ENCODE results near the gene MAPK8IP1. TPM values are rescaled to one million over a fixed set of nuclear protein-coding genes. Genes with fewer than 3 reads are reported as not detected.

Gene MAPK8IP1
- polyA plus RNA-seq, 1 donor (not counting 4 experiments of a cell fraction or from before 2014, with no cell fraction given), result 0.51 TPM

DNA sequence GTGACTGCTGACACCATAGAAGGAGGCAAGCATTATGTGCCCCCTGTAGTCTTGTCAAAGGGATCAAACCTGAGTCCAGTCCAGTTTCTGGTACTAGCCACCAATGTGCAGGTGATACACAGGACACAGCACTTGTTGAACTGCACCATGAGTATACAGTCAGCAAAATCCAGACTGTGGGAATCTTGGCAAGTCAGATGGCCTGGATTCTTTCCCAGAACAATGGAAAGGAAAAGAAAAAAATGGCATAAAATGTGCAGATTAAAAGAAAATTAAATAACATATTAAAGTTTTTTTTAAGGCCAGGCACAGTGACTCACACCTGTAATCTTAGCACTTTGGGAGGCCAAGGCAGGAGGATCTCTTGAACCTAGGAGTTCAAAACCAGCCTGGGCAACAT, 21.4 kb upstream of the MAPK8IP1 start:
- dilution Hi-C loops (cut with MboI; ENCODE audit: extremely low pct_ligation_motif_present, low sequenced_read_pairs), result no loop called here
- Histone ChIP-seq H3K9ac (ENCODE audit: control insufficient read depth, extremely low read depth, insufficient read depth, low read length) (no peak overlapping the region), H3K27me3 (ENCODE audit: control insufficient read depth, extremely low read depth, insufficient read depth, low read length) (no peaks in the 10 kb centered on the region), H3K36me3 (ENCODE audit: control insufficient read depth in 2 of 2, extremely low read depth in 1 of 2, insufficient read depth in 2 of 2, low read length in 2 of 2) (peaks cover 10 to 23% of the 10 kb centered on the region in 2 experiments), H3K4me1 (ENCODE audit: control insufficient read depth, extremely low read depth, insufficient read depth, low read length) (peaks cover 12% of the 10 kb centered on the region), H4K20me1 (ENCODE audit: control insufficient read depth, extremely low read depth, insufficient read depth, low read length) (peaks cover 2% of the 10 kb centered on the region), H3K9me1 (ENCODE audit: control insufficient read depth, extremely low read depth, insufficient read depth, low read length) (peaks cover 3% of the 10 kb centered on the region), H3K4me2 (ENCODE audit: control insufficient read depth, extremely low read depth, insufficient read depth, low read depth, low read length) (no peak overlapping the region), H3K79me2 (ENCODE audit: control insufficient read depth, insufficient read depth, low read length) (no peaks in the 10 kb centered on the region), H3K4me3 (ENCODE audit: control insufficient read depth in 2 of 3, extremely low read depth in 1 of 3, insufficient read depth in 2 of 3, low read depth in 1 of 3, low read length in 3 of 3) (no peak overlapping the region), H3K9me3 (ENCODE audit: control insufficient read depth, low read depth, low read length) (no peaks in the 10 kb centered on the region), H3K27ac (ENCODE audit: control insufficient read depth, insufficient read depth, low read length) (no peak overlapping the region), H2AFZ (ENCODE audit: control insufficient read depth, low read length) (no peak overlapping the region)
- FAIRE-seq (no peak), DNase-seq (ENCODE audit: low read depth, low spot score) (no peak)
- no peak for TF ChIP-seq EZH2 (IDR thresholded peaks at IDR 0.05; ENCODE audit: low read length)
- TF ChIP-seq, protein P1, sequence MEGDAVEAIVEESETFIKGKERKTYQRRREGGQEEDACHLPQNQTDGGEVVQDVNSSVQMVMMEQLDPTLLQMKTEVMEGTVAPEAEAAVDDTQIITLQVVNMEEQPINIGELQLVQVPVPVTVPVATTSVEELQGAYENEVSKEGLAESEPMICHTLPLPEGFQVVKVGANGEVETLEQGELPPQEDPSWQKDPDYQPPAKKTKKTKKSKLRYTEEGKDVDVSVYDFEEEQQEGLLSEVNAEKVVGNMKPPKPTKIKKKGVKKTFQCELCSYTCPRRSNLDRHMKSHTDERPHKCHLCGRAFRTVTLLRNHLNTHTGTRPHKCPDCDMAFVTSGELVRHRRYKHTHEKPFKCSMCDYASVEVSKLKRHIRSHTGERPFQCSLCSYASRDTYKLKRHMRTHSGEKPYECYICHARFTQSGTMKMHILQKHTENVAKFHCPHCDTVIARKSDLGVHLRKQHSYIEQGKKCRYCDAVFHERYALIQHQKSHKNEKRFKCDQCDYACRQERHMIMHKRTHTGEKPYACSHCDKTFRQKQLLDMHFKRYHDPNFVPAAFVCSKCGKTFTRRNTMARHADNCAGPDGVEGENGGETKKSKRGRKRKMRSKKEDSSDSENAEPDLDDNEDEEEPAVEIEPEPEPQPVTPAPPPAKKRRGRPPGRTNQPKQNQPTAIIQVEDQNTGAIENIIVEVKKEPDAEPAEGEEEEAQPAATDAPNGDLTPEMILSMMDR (optimal IDR thresholded peaks at IDR 0.05 in 1 of 3, IDR thresholded peaks at IDR 0.05 in 1 of 3, conservative IDR thresholded peaks at IDR 0.05 in 1 of 3; ENCODE audit: extremely low read depth in 1 of 3, insufficient read depth in 2 of 3, low read length in 3 of 3), result no peak

DNA sequence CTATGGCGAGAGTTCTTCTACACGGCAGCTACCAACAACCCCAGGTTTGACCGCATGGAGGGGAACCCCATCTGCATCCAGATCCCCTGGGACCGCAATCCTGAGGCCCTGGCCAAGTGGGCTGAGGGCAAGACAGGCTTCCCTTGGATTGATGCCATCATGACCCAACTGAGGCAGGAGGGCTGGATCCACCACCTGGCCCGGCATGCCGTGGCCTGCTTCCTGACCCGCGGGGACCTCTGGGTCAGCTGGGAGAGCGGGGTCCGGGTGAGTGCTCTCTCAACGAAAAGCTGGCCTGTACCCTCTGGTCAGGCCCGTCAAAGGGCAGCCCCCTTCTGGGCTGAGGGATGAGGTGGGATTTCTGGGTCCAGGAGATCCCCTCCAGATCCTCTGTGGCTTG, 15.9 kb upstream of the MAPK8IP1 start:
- H3K27me3 ChIP-seq (ENCODE audit: control insufficient read depth, extremely low read depth, insufficient read depth, low read length), result no peaks in the 10 kb centered on the region
- H3K27ac ChIP-seq (ENCODE audit: control insufficient read depth, insufficient read depth, low read length), result no peak overlapping the region
- dilution Hi-C loops (cut with MboI; ENCODE audit: extremely low pct_ligation_motif_present, low sequenced_read_pairs), result no loop called here
- H4K20me1 ChIP-seq (ENCODE audit: control insufficient read depth, extremely low read depth, insufficient read depth, low read length), result no peaks in the 10 kb centered on the region
- TF ChIP-seq EZH2 (IDR thresholded peaks at IDR 0.05; ENCODE audit: low read length), result no peak
- TF ChIP-seq, protein P1 (optimal IDR thresholded peaks at IDR 0.05 in 1 of 3, IDR thresholded peaks at IDR 0.05 in 1 of 3, conservative IDR thresholded peaks at IDR 0.05 in 1 of 3; ENCODE audit: extremely low read depth in 1 of 3, insufficient read depth in 2 of 3, low read length in 3 of 3), result no peak
- no peaks in the 10 kb centered on the region for H3K79me2 ChIP-seq (ENCODE audit: control insufficient read depth, insufficient read depth, low read length)
- H3K4me3 ChIP-seq (ENCODE audit: control insufficient read depth in 2 of 3, extremely low read depth in 1 of 3, insufficient read depth in 2 of 3, low read depth in 1 of 3, low read length in 3 of 3), result no peak overlapping the region
- H2AFZ ChIP-seq (ENCODE audit: control insufficient read depth, low read length), result no peak overlapping the region
- no peak overlapping the region for H3K9ac ChIP-seq (ENCODE audit: control insufficient read depth, extremely low read depth, insufficient read depth, low read length)
- no peak overlapping the region for H3K4me2 ChIP-seq (ENCODE audit: control insufficient read depth, extremely low read depth, insufficient read depth, low read depth, low read length)
- peaks cover 20 to 38% of the 10 kb centered on the region in 2 experiments for H3K36me3 ChIP-seq (ENCODE audit: control insufficient read depth in 2 of 2, extremely low read depth in 1 of 2, insufficient read depth in 2 of 2, low read length in 2 of 2)
- no peaks in the 10 kb centered on the region for H3K9me3 ChIP-seq (ENCODE audit: control insufficient read depth, low read depth, low read length)
- FAIRE-seq (no peak), DNase-seq (ENCODE audit: low read depth, low spot score) (no peak)
- H3K4me1 ChIP-seq (ENCODE audit: control insufficient read depth, extremely low read depth, insufficient read depth, low read length), result peaks cover 5% of the 10 kb centered on the region
- no peaks in the 10 kb centered on the region for H3K9me1 ChIP-seq (ENCODE audit: control insufficient read depth, extremely low read depth, insufficient read depth, low read length)

All from keratinocyte (primary cell).